NCI-H2227 (cell line): Measurements from ENCODE around the gene ULBP2.
"Not testable (repeated sequence)": the region's sequence is repeated elsewhere in the genome, so short reads cannot be mapped to it uniquely, and the experiment has no call there.

Experiments used
- DNase-seq: peaks from one replicate; lab custom pipeline; 2025; ENCODE audit not compliant: unreplicated experiment; lab: John Stamatoyannopoulos, UW

Gene ULBP2

GRCh38 chr6:149948616-149949015, 6.8 kb downstream of the ULBP2 start:
- DNase-seq, result no peak

- DNase-seq, result no peak
These were observed 8.6 kb downstream of the ULBP2 start for GRCh38 chr6:149950423-149950822.

GRCh38 chr6:149951096-149951495, 9.3 kb downstream of the ULBP2 start:
- DNase-seq, result no peak

- DNase-seq, result no peak
These were observed 9.8 kb downstream of the ULBP2 start for GRCh38 chr6:149951626-149952025.

- DNase-seq, result not testable (repeated sequence)
These were observed 11.6 kb downstream of the ULBP2 start for GRCh38 chr6:149953390-149953789.

GRCh38 chr6:149953934-149954327, 12.1 kb downstream of the ULBP2 start:
- not testable (repeated sequence) for DNase-seq

GRCh38 chr6:149954328-149954983, 12.6 kb downstream of the ULBP2 start:
- not testable (repeated sequence) for DNase-seq

GRCh38 chr6:149954984-149955653, 13.3 kb downstream of the ULBP2 start:
- DNase-seq, result not testable (repeated sequence)

GRCh38 chr6:149955654-149956317, 14.0 kb downstream of the ULBP2 start:
- DNase-seq, result not testable (repeated sequence)

- DNase-seq, result not testable (repeated sequence)
These were observed 16.3 kb downstream of the ULBP2 start for GRCh38 chr6:149958124-149958523.

- not testable (repeated sequence) for DNase-seq
These were observed 18.0 kb downstream of the ULBP2 start for GRCh38 chr6:149959806-149960205.

- no peak for DNase-seq
These were observed 18.7 kb downstream of the ULBP2 start for GRCh38 chr6:149960488-149960887.

GRCh38 chr6:149961728-149962425, 20.1 kb downstream of the ULBP2 start:
- no peak for DNase-seq

GRCh38 chr6:149962461-149963211, 20.8 kb downstream of the ULBP2 start:
- DNase-seq, result no peak

- DNase-seq, result peak; percentile 67
These were observed 21.3 kb downstream of the ULBP2 start for GRCh38 chr6:149963212-149963461.

GRCh38 chr6:149963462-149964307, 21.9 kb downstream of the ULBP2 start, which contains the start of gene ULBP1:
Gene ULBP1, plus strand, starts transcription at chr6:149963943. Its CDS starts 107 bp downstream, at chr6:149964050.
- DNase-seq, result peak; percentile 89

GRCh38 chr6:149964308-149965193, 22.7 kb downstream of the ULBP2 start:
- no peak for DNase-seq

GRCh38 chr6:149965194-149966020, 23.6 kb downstream of the ULBP2 start:
- peak; percentile 3 for DNase-seq
